OCI-LY3 (cell line): ENCODE data around the gene DUSP19.

Experiments used
- H2AFZ ChIP-seq: fragments of 200-600, 300-600 bp; shearing (Covaris generic); 2 replicates; pipeline ENCODE4 v1.6.0; 2014; ENCODE audit warnings: antibody characterized with exemption, low read depth, low read length
- H3K27ac ChIP-seq: fragments of 200-600, 300-600 bp; sonication (generic); 2 replicates; pipeline ENCODE4 v1.5.1; 2014; ENCODE audit warnings: mild to moderate bottlenecking, low read length, moderate library complexity, mixed read lengths
- H3K27me3 ChIP-seq: fragments of 200-600, 300-600 bp; sonication (generic); 2 replicates; pipeline ENCODE4 v1.6.1; 2014; ENCODE audit warnings: low read depth, low read length, mixed read lengths
- H3K36me3 ChIP-seq: fragments of 200-600, 300-600 bp; sonication (generic); replicated peaks from 2 replicates; pipeline ENCODE3; 2014; ENCODE audit warnings: low read depth, low read length, mixed read lengths
- H3K4me1 ChIP-seq: fragments of 300-600, 200-600 bp; sonication (generic); 2 replicates; pipeline ENCODE4 v1.6.1; 2014; ENCODE audit warnings: low read length, mixed read lengths
- H3K4me2 ChIP-seq: fragments of 200-600, 300-600 bp; sonication (generic); 2 replicates; pipeline ENCODE4 v1.6.1; 2014; ENCODE audit warnings: low read length, mixed read lengths
- H3K4me3 ChIP-seq: fragments of 300-600, 200-600 bp; sonication (generic); 2 replicates; pipeline ENCODE4 v1.5.1; 2014; ENCODE audit warnings: antibody characterized with exemption, mild to moderate bottlenecking, low read length, moderate library complexity
- H3K79me2 ChIP-seq: fragments of 300-600, 200-600 bp; shearing (Covaris generic); 2 replicates; pipeline ENCODE4 v1.6.1; 2014; ENCODE audit warnings: mild to moderate bottlenecking, low read length, mixed read lengths
- H3K9ac ChIP-seq: fragments of 300-600, 200-600 bp; shearing (Covaris generic); 2 replicates; pipeline ENCODE4 v1.6.0; 2014; ENCODE audit warnings: mild to moderate bottlenecking, low read length, moderate library complexity
- H3K9me3 ChIP-seq: fragments of 200-600, 300-600 bp; shearing (Covaris generic); 2 replicates; pipeline ENCODE4 v1.6.1; 2014; ENCODE audit warnings: low read length, mixed read lengths; ENCODE audit not compliant: insufficient read depth
- H4K20me1 ChIP-seq: fragments of 200-600, 300-600 bp; sonication (generic); 2 replicates; pipeline ENCODE4 v1.6.1; 2016; ENCODE audit warnings: low read length, mixed read lengths; ENCODE audit not compliant: insufficient read depth
- EZH2phosphoT487 ChIP-seq: fragments of 200-600 bp; shearing (Covaris generic); IDR thresholded peaks from 2 replicates; pipeline ENCODE4 v1.6.1; 2018; ENCODE audit warnings: antibody characterized with exemption, mixed run types, low read depth
- TF ChIP-seq, protein P1 (sequence below): fragments of 200-600, 300-600 bp; sonication (generic); IDR thresholded peaks from 2 replicates; pipeline ENCODE4 v1.5.1; 2014; ENCODE audit warnings: antibody characterized with exemption, low read length, low read depth

The DUSP19 gene

DNA sequence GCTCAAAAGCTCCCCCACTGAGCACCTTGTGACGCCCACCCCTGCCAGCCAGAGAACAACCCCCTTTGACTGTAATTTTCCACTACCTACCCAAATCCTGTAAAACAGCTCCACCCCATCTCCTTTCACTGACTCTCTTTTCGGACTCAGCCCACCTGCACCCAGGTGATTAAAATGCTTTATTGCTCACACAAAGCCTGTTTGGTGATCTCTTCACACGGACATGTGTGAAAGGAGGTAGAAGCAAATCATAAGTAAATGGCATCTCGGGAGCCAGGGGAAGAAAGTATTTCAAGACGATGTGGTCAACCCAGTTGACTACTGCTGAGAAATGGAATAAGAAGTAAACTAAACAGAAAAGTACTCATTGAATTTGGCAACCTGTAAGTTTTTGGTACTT, 29.1 kb upstream of the DUSP19 start:
- Histone ChIP-seq H3K4me3 (no peak overlapping the region), H3K36me3 (no peaks in the 10 kb centered on the region), H3K9me3 (no peaks in the 10 kb centered on the region), H3K9ac (no peak overlapping the region), H3K27me3 (peaks cover 75% of the 10 kb centered on the region), H2AFZ (no peak overlapping the region), H3K27ac (no peak overlapping the region), H3K79me2 (no peaks in the 10 kb centered on the region), H4K20me1 (no peaks in the 10 kb centered on the region), H3K4me1 (no peaks in the 10 kb centered on the region), H3K4me2 (no peak overlapping the region)
- TF ChIP-seq, protein P1, sequence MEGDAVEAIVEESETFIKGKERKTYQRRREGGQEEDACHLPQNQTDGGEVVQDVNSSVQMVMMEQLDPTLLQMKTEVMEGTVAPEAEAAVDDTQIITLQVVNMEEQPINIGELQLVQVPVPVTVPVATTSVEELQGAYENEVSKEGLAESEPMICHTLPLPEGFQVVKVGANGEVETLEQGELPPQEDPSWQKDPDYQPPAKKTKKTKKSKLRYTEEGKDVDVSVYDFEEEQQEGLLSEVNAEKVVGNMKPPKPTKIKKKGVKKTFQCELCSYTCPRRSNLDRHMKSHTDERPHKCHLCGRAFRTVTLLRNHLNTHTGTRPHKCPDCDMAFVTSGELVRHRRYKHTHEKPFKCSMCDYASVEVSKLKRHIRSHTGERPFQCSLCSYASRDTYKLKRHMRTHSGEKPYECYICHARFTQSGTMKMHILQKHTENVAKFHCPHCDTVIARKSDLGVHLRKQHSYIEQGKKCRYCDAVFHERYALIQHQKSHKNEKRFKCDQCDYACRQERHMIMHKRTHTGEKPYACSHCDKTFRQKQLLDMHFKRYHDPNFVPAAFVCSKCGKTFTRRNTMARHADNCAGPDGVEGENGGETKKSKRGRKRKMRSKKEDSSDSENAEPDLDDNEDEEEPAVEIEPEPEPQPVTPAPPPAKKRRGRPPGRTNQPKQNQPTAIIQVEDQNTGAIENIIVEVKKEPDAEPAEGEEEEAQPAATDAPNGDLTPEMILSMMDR = no peak
- TF ChIP-seq EZH2phosphoT487 = no peak

DNA sequence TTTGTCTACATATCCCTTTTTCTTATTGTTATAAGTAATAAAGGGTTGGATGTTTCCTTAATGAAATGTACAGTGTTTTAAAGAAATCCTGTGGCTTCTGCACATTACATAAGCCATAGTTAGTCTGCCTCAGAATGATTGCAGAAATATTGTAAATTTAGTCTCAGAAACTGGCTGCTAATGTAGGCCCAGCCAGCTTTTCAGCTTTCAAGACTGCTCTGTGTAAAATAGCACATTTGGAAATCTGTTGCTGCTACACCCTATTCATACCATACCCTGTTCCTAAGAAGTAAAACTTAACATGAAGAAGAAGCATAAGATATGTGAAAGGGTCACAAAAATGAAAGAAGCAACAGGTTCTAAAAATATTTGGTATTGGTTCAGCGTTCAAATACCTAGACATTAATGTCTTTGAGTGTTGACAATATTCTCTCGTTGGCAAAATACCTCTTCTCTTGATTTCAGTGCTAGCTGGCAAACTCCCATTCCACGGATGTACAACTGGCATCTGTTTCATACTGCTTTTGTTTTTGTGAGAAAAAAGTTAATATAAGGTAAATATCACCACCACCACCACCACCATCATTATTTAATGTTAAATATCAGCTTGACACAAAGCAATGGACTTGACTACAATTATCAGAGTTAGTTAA, 21.1 kb upstream of the DUSP19 start:
- Histone ChIP-seq H3K27me3 (peaks cover 23% of the 10 kb centered on the region), H4K20me1 (no peaks in the 10 kb centered on the region), H3K36me3 (no peaks in the 10 kb centered on the region), H2AFZ (no peak overlapping the region), H3K9ac (no peak overlapping the region), H3K4me3 (no peak overlapping the region), H3K27ac (no peak overlapping the region), H3K4me2 (peak overlapping the region; percentile 13), H3K4me1 (peaks cover 18% of the 10 kb centered on the region), H3K9me3 (no peaks in the 10 kb centered on the region), H3K79me2 (no peaks in the 10 kb centered on the region)
- no peak for TF ChIP-seq EZH2phosphoT487
- TF ChIP-seq, protein P1 = no peak

DNA sequence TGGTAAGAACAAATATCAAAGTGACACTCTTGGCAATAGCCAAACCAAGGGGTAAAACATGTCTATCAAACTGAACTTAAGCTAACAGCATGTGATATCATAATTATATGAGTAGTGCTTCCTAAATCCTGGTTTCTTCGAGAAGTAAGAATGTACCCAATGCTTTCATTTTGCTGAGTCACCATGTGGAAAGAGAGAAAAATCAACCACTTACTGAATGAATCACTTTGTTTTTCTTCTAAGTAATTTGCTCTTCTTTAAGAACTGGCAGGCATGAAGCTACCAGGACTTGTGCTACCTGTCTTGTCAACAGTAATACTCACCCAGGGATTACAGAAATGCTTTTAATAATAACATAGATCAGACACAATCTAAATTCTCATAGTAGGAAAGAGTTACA, 19.0 kb upstream of the DUSP19 start:
- Histone ChIP-seq H3K9me3 (no peaks in the 10 kb centered on the region), H3K27me3 (0 out of 2 replicates have a peak, but pooled peaks cover 4% of the 10 kb centered on the region), H3K79me2 (no peaks in the 10 kb centered on the region), H3K4me3 (no peak overlapping the region), H3K9ac (no peak overlapping the region), H3K27ac (no peak overlapping the region), H3K4me1 (peaks cover 18% of the 10 kb centered on the region), H3K36me3 (no peaks in the 10 kb centered on the region), H2AFZ (no peak overlapping the region), H4K20me1 (no peaks in the 10 kb centered on the region), H3K4me2 (no peak overlapping the region)
- TF ChIP-seq, protein P1 = no peak
- TF ChIP-seq EZH2phosphoT487 = no peak

DNA sequence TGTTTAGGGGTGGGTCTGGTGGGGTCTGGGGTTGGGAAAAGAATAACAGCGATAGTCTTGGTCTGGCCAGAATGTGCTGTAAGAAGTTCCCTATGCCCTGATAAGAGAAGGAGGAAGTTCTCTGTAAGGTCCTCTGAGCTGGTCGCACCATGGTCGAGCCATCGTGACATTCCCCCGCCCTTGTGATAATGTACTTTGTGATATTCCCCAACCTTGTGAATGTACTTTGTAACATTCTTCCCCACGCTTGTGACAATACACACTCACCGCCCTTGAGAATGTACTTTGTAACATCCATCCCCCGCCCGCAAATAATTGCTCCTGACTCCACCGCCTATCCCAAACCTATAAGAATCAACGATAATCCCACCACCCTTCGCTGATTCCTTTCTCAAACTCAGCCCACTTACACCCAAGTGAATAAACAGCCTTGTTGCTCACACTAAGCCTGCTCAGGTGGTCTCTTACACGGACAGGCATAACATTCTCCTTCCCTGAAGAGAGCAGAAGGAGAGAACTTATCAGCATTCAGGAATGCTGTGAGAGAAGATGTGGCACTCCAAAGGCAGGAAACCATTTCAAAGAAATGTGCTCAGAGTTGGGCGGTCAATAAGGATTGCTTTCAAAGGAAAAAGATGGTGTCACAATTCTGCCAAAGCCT, 17.8 kb upstream of the DUSP19 start:
- peaks cover 5% of the 10 kb centered on the region; the same call in 1 of the 2 replicates for H3K27me3 ChIP-seq
- no peak overlapping the region for H3K27ac ChIP-seq
- H3K9me3 ChIP-seq = no peaks in the 10 kb centered on the region
- no peaks in the 10 kb centered on the region for H3K36me3 ChIP-seq
- H3K4me1 ChIP-seq = peaks cover 18% of the 10 kb centered on the region
- H3K4me2 ChIP-seq = no peak overlapping the region
- H2AFZ ChIP-seq = no peak overlapping the region
- H3K9ac ChIP-seq = no peak overlapping the region
- no peaks in the 10 kb centered on the region for H3K79me2 ChIP-seq
- no peak overlapping the region for H3K4me3 ChIP-seq
- H4K20me1 ChIP-seq = no peaks in the 10 kb centered on the region
- no peak for TF ChIP-seq EZH2phosphoT487
- TF ChIP-seq, protein P1 = no peak
